Ishikawa (cell line): ENCODE measurements around the gene BNIP1.

ENCODE experiments used
- CEBPB ChIP-seq: IDR thresholded peaks from 2 replicates; pipeline ENCODE4 v1.6.1; 2012
- CREB1 ChIP-seq: IDR thresholded peaks from 2 replicates; pipeline ENCODE4 v1.6.1; 2012; ENCODE audit warnings: low read depth
- EGR1 ChIP-seq: IDR thresholded peaks from 2 replicates; pipeline ENCODE4 v1.6.1; 2012
- EP300 ChIP-seq: IDR thresholded peaks from 2 replicates; pipeline ENCODE4 v1.6.1; 2012; ENCODE audit warnings: borderline replicate concordance
- FOXM1 ChIP-seq: IDR thresholded peaks from 2 replicates; pipeline ENCODE4 v1.6.1; 2012; ENCODE audit warnings: low read depth, borderline replicate concordance
- MAX ChIP-seq: IDR thresholded peaks from 2 replicates; pipeline ENCODE4 v1.6.1; 2012
- NFIC ChIP-seq: IDR thresholded peaks from 2 replicates; pipeline ENCODE4 v1.6.1; 2012
- RAD21 ChIP-seq: IDR thresholded peaks from 2 replicates; pipeline ENCODE4 v1.6.1; 2012; ENCODE audit warnings: low read depth
- REST ChIP-seq: IDR thresholded peaks from 2 replicates; pipeline ENCODE4 v1.6.1; 2012; ENCODE audit warnings: low read depth, mild to moderate bottlenecking
- TAF1 ChIP-seq: IDR thresholded peaks from 2 replicates; pipeline ENCODE4 v1.6.1; 2012; ENCODE audit warnings: low read depth, mild to moderate bottlenecking
- TCF12 ChIP-seq: IDR thresholded peaks from 2 replicates; pipeline ENCODE4 v1.6.1; 2012; ENCODE audit warnings: low read depth
- TEAD4 ChIP-seq: IDR thresholded peaks from 2 replicates; pipeline ENCODE4 v1.6.1; 2012
- USF1 ChIP-seq: IDR thresholded peaks from 2 replicates; pipeline ENCODE4 v1.6.1; 2012
- YY1 ChIP-seq: IDR thresholded peaks from 2 replicates; pipeline ENCODE4 v1.6.1; 2012; ENCODE audit warnings: low read depth
- ZBTB7A ChIP-seq: IDR thresholded peaks from 2 replicates; pipeline ENCODE4 v1.6.1; 2012; ENCODE audit warnings: low read depth

Gene BNIP1

GRCh38 chr5:173191015-173191414 lies 46.7 kb downstream of the BNIP1 start:
- TF ChIP-seq MAX (no peak), TAF1 (no peak), RAD21 (no peak), TCF12 (no peak), USF1 (no peak), YY1 (no peak), EGR1 (no peak)

GRCh38 chr5:173191561-173191960 lies 47.2 kb downstream of the BNIP1 start:
- TF ChIP-seq FOXM1 (no peak), TEAD4 (no peak), EGR1 (no peak), REST (no peak), TAF1 (no peak), TCF12 (no peak), CEBPB (no peak), EP300 (no peak), ZBTB7A (no peak), NFIC (no peak)

GRCh38 chr5:173192561-173192960 lies 48.2 kb downstream of the BNIP1 start:
- no peak for TF ChIP-seq EP300
- TF ChIP-seq ZBTB7A: no peak
- TF ChIP-seq FOXM1: no peak
- TF ChIP-seq RAD21: no peak
- no peak for TF ChIP-seq USF1
- TF ChIP-seq TCF12: no peak
- no peak for TF ChIP-seq TEAD4
- TF ChIP-seq CEBPB: no peak
- TF ChIP-seq REST: no peak
- no peak for TF ChIP-seq YY1
- no peak for TF ChIP-seq TAF1
- TF ChIP-seq EGR1: no peak
- TF ChIP-seq MAX: no peak
- no peak for TF ChIP-seq NFIC
- no peak for TF ChIP-seq CREB1

- TF ChIP-seq NFIC: no peak
- no peak for TF ChIP-seq MAX
- TF ChIP-seq YY1: no peak
- TF ChIP-seq TCF12: no peak
- no peak for TF ChIP-seq RAD21
- TF ChIP-seq REST: no peak
- TF ChIP-seq EP300: no peak
- TF ChIP-seq TAF1: no peak
- no peak for TF ChIP-seq TEAD4
Measured at GRCh38 chr5:173196133-173196952, 52.0 kb downstream of the BNIP1 start.
